GM18861 (cell line): ENCODE results near the gene CDHR5.
"Not testable (repeated sequence)": the region's sequence is repeated elsewhere in the genome, so short reads cannot be mapped to it uniquely, and the experiment has no call there.

ENCODE experiments used
- ATAC-seq: cut with Tn5 transposase; IDR thresholded peaks from one replicate; pipeline ENCODE4 v1.9.1; 2021; ENCODE audit not compliant: unreplicated experiment

The CDHR5 gene

GRCh38 chr11:587978-588380 lies 36.8 kb downstream of the CDHR5 start:
- ATAC-seq, result no peak

GRCh38 chr11:587546-587945 lies 37.2 kb downstream of the CDHR5 start:
- ATAC-seq, result no peak

- ATAC-seq, result no peak
These were observed 38.1 kb downstream of the CDHR5 start for GRCh38 chr11:586376-587316.

GRCh38 chr11:584287-584686 lies 40.5 kb downstream of the CDHR5 start:
- ATAC-seq, result no peak

GRCh38 chr11:581752-582151 lies 43.0 kb downstream of the CDHR5 start:
- ATAC-seq, result no peak

- no peak for ATAC-seq
These were observed 43.4 kb downstream of the CDHR5 start for GRCh38 chr11:581342-581741.

- no peak for ATAC-seq
These were observed 44.7 kb downstream of the CDHR5 start for GRCh38 chr11:579830-580601.

- ATAC-seq, result no peak
These were observed 46.3 kb downstream of the CDHR5 start for GRCh38 chr11:578276-579035.

GRCh38 chr11:577611-577894 lies 47.2 kb downstream of the CDHR5 start:
- ATAC-seq, result no peak

- ATAC-seq, result no peak
These were observed 47.7 kb downstream of the CDHR5 start for GRCh38 chr11:576811-577610.

- ATAC-seq, result peak; percentile 71
These were observed 48.6 kb downstream of the CDHR5 start, which contains the start of gene PHRF1 for GRCh38 chr11:575996-576768. PHRF1 (plus strand) TSS chr11:576470; CDS start chr11:581513, 5,043 bp downstream.

- no peak for ATAC-seq
These were observed 49.3 kb downstream of the CDHR5 start for GRCh38 chr11:575313-575995.

- ATAC-seq, result no peak
These were observed 50.0 kb downstream of the CDHR5 start for GRCh38 chr11:574632-575312.

GRCh38 chr11:574031-574570 lies 50.7 kb downstream of the CDHR5 start:
- ATAC-seq, result not testable (repeated sequence)

GRCh38 chr11:573146-573759 lies 51.5 kb downstream of the CDHR5 start:
- no peak for ATAC-seq

GRCh38 chr11:571802-572185 lies 53.0 kb downstream of the CDHR5 start:
- no peak for ATAC-seq

GRCh38 chr11:569158-569885 lies 55.4 kb downstream of the CDHR5 start:
- no peak for ATAC-seq
